Stomach (tissue), 9 donors: ENCODE data around the gene DNM3. TPM values are rescaled to one million over a fixed set of nuclear protein-coding genes. Genes with fewer than 3 reads are reported as not detected.

Experiments used
- DNase-seq, 2 donors: peaks; one replicate each; pipeline versions ENCODE4 v3.0.0 to v3.0.0-alpha.2; 2013 to 2019
- H3K27ac ChIP-seq, 5 donors: fragments of 200-600 bp in 4 of 5; sonication (generic) in 4 of 5; one replicate each; pipeline ENCODE4 v1.5.1; 2013 to 2019; ENCODE audit warnings: mild to moderate bottlenecking in 1 of 5, moderate library complexity in 1 of 5
- H3K27me3 ChIP-seq, 3 donors: fragments of 200-600 bp; sonication (generic); one replicate each; pipeline ENCODE4 v1.5.1; 2017 to 2019; ENCODE audit warnings: mixed run types in 1 of 3
- H3K36me3 ChIP-seq, 4 donors: fragments of 200-600 bp; sonication (generic); 1 replicate in 3 of 4; 2 replicates in 1 of 4; pipeline ENCODE4 v1.5.1; 2016 to 2019
- H3K4me1 ChIP-seq, 4 donors: fragments of 200-600 bp; sonication (generic); one replicate each; pipeline ENCODE4 v1.5.1; 2016 to 2019
- H3K4me3 ChIP-seq, 4 donors: fragments of 200-600 bp; sonication (generic) in 3 of 4; one replicate each; pipeline ENCODE4 v1.5.1; 2016 to 2019; ENCODE audit warnings: mild to moderate bottlenecking in 1 of 4
- H3K9me3 ChIP-seq, 4 donors: fragments of 200-600 bp; sonication (generic); one replicate each; pipeline ENCODE4 v1.5.1; 2016 to 2019
- CTCF ChIP-seq, 7 experiments: fragments of 450-650 bp in 4 of 7; fragments of 200-600 bp in 3 of 7; sonication (generic) in 3 of 7; IDR thresholded peaks; one replicate each; pipeline ENCODE4 v1.5.1; 2016 to 2019; ENCODE audit warnings: antibody characterized with exemption in 7 of 7, control low read depth in 2 of 7, mild to moderate bottlenecking in 1 of 7
- EP300 ChIP-seq: sonication (generic); formaldehyde crosslinking; IDR thresholded peaks from one replicate; pipeline ENCODE4 v1.6.1; 2017; ENCODE audit warnings: antibody characterized with exemption
- POLR2A ChIP-seq, 4 donors: fragments of 450-650 bp; IDR thresholded peaks; one replicate each; pipeline ENCODE4 v1.6.1; 2016; ENCODE audit warnings: antibody characterized with exemption in 4 of 4, control low read depth in 2 of 4, mild to moderate bottlenecking in 1 of 4, moderate library complexity in 1 of 4
- POLR2AphosphoS5 ChIP-seq, 3 donors: sonication (generic); formaldehyde crosslinking; IDR thresholded peaks; one replicate each; pipeline ENCODE4 v1.6.1; 2016; ENCODE audit warnings: antibody characterized with exemption in 3 of 3
- WGBS, 5 donors: extraction: QIAGEN DNeasy Blood & Tissue Kit in 3 of 5; methylation state at CpG; one replicate each; pipeline versions ENCODE4 v1.1.5 to v1.1.7; 2013 to 2018; 5-methylcytosine and 5-hydroxymethylcytosine counted together
- intact Hi-C: fragments of 100-400 bp; cut with DNase I; formaldehyde crosslinking; loops from one replicate; pipeline ENCODE4 v1.15.1; 2023; ENCODE audit warnings: low total_unique reads
- polyA plus RNA-seq, 3 donors: library from polyadenylated mRNA; stranded (reverse); fragments of 200-250 nt; gene quantifications; one replicate each; pipeline ENCODE4 v1.2.3, GENCODE V29; 2013
- total RNA-seq, 5 donors: library from RNA; depleted of rRNA; stranded (reverse); fragments of >200 nt; gene quantifications; one replicate each; pipeline versions ENCODE4 v1.1.0 to v1.2.3, GENCODE V29; 2014 to 2016
- donor health status: healthy with polysubstance abuse.
- donor health status: Bipolar disorder and iron deficiency.
- donor health status: healthy.

DNM3 gene
- total and polyA plus RNA-seq, 8 donors: 0.58 to 13.8 (median 2.2) TPM

- no peaks in the 10 kb centered on the region for H3K27me3 ChIP-seq
- no peaks in the 10 kb centered on the region for H3K4me1 ChIP-seq
- H3K36me3 ChIP-seq: no peaks in the 10 kb centered on the region
- no peak for DNase-seq
- no peaks in the 10 kb centered on the region for H3K9me3 ChIP-seq
- TF ChIP-seq POLR2A (IDR thresholded peaks at IDR 0.05): no peak
- no peak for TF ChIP-seq POLR2AphosphoS5 (IDR thresholded peaks at IDR 0.05)
- TF ChIP-seq CTCF (IDR thresholded peaks at IDR 0.05): no peak
- TF ChIP-seq EP300: no peak
- intact Hi-C loops: loop anchor here (10.0 kb wide), 1 partner anchor 148 kb away; no protein-coding TSS in a partner anchor
- no peak overlapping the region for H3K4me3 ChIP-seq
- no peak overlapping the region for H3K27ac ChIP-seq
- WGBS, 5 donors: 87 to 98% (median 91%) methylated on average over 3 of the region's 3 CpGs
These were observed 131.5 kb downstream of the DNM3 start for GRCh38 chr1:171972846-171973245.

GRCh38 chr1:171973421-171973820 lies 132.1 kb downstream of the DNM3 start:
- no peak overlapping the region for H3K27ac ChIP-seq
- H3K4me3 ChIP-seq: no peak overlapping the region
- no peaks in the 10 kb centered on the region for H3K27me3 ChIP-seq
- no peak for TF ChIP-seq CTCF (IDR thresholded peaks at IDR 0.05)
- TF ChIP-seq EP300: no peak
- TF ChIP-seq POLR2A (IDR thresholded peaks at IDR 0.05): no peak
- no peak for TF ChIP-seq POLR2AphosphoS5 (IDR thresholded peaks at IDR 0.05)
- H3K4me1 ChIP-seq: no peaks in the 10 kb centered on the region
- no peak for DNase-seq
- H3K36me3 ChIP-seq: no peaks in the 10 kb centered on the region
- intact Hi-C loops: loop anchor here (10.0 kb wide), 1 partner anchor 149 kb away; no protein-coding TSS in a partner anchor
- H3K9me3 ChIP-seq: no peaks in the 10 kb centered on the region

- intact Hi-C loops: loop anchor here (5.0 to 10.0 kb wide), 2 partner anchors 179 to 337 kb away; no protein-coding TSS in a partner anchor
- no peak for DNase-seq
- TF ChIP-seq POLR2A (IDR thresholded peaks at IDR 0.05) (no peak), POLR2AphosphoS5 (IDR thresholded peaks at IDR 0.05) (no peak), EP300 (no peak), CTCF (IDR thresholded peaks at IDR 0.05) (no peak)
- Histone ChIP-seq H3K27me3 (no peaks in the 10 kb centered on the region), H3K9me3 (no peaks in the 10 kb centered on the region), H3K27ac (no peak overlapping the region), H3K36me3 (no peaks in the 10 kb centered on the region), H3K4me3 (no peak overlapping the region), H3K4me1 (peaks cover 0 to 11% (median 0%) of the 10 kb centered on the region in 4 donors)
These were observed 140.0 kb downstream of the DNM3 start for GRCh38 chr1:171981303-171981702.

GRCh38 chr1:171983584-171983983 lies 142.3 kb downstream of the DNM3 start:
- intact Hi-C loops: loop anchor here (5.0 to 10.0 kb wide), 2 partner anchors 181 to 339 kb away; no protein-coding TSS in a partner anchor

GRCh38 chr1:171984262-171984661 lies 143.0 kb downstream of the DNM3 start:
- peak in 1 of 2 donors; percentile 13 for DNase-seq
- TF ChIP-seq CTCF (IDR thresholded peaks at IDR 0.05): no peak
- TF ChIP-seq EP300: no peak
- TF ChIP-seq POLR2AphosphoS5 (IDR thresholded peaks at IDR 0.05): no peak
- no peak for TF ChIP-seq POLR2A (IDR thresholded peaks at IDR 0.05)
- WGBS, 5 donors: 48 to 58% (median 51%) methylated on average over 7 of the region's 7 CpGs
- intact Hi-C loops: loop anchor here (5.0 to 10.0 kb wide), 2 partner anchors 182 to 339 kb away; no protein-coding TSS in a partner anchor
- H3K36me3 ChIP-seq: peaks cover 0 to 7% (median 0%) of the 10 kb centered on the region in 4 donors
- peaks cover 0 to 11% (median 0%) of the 10 kb centered on the region in 4 donors for H3K4me1 ChIP-seq
- no peak overlapping the region for H3K27ac ChIP-seq
- no peak overlapping the region for H3K4me3 ChIP-seq
- H3K9me3 ChIP-seq: no peaks in the 10 kb centered on the region
- no peaks in the 10 kb centered on the region for H3K27me3 ChIP-seq

More at GRCh38 chr1:171983584-171983983, 142.3 kb downstream of the DNM3 start:
- no peaks in the 10 kb centered on the region for H3K27me3 ChIP-seq
- TF ChIP-seq POLR2A (IDR thresholded peaks at IDR 0.05) (no peak), POLR2AphosphoS5 (IDR thresholded peaks at IDR 0.05) (no peak)
- DNase-seq: peak in 1 of 2 donors; percentile 35
- peaks cover 0 to 4% (median 0%) of the 10 kb centered on the region in 4 donors for H3K36me3 ChIP-seq
- H3K9me3 ChIP-seq: no peaks in the 10 kb centered on the region
- peaks cover 0 to 11% (median 0%) of the 10 kb centered on the region in 4 donors for H3K4me1 ChIP-seq
- 18 to 42% (median 28%) methylated on average over 1 of the region's 1 CpG for WGBS, 5 donors
- H3K27ac ChIP-seq: no peak overlapping the region
- no peak overlapping the region for H3K4me3 ChIP-seq
